CD8-positive, alpha-beta memory T cell (primary cell): ENCODE measurements around the gene LRP8. TPM values are rescaled to one million over a fixed set of nuclear protein-coding genes. Genes with fewer than 3 reads are reported as not detected.

Experiments
- CTCF ChIA-PET: fragments of 350-600 bp; sonication (Branson Sonifier 250); formaldehyde crosslinking; loops from one replicate; lab custom pipeline; 2021; ENCODE audit warnings: antibody characterized with exemption; lab: Charles Lee
- POLR2A ChIA-PET: fragments of 350-600 bp; sonication (Branson Sonifier 250); formaldehyde crosslinking; loops from one replicate; lab custom pipeline; 2021; ENCODE audit warnings: antibody characterized with exemption; lab: Charles Lee
- DNase-seq, 5 donors: peaks; one replicate each; pipeline versions ENCODE4 v3.0.0 to v3.0.0-alpha.2; 2020 to 2022; ENCODE audit warnings: mixed read lengths in 1 of 5
- H3K27ac ChIP-seq: one replicate; pipeline ENCODE4 v1.7.0; 2013; ENCODE audit warnings: low read depth, mild to moderate bottlenecking, low read length, moderate library complexity
- H3K27me3 ChIP-seq: 2 replicates; pipeline ENCODE4 v1.7.0; 2013; ENCODE audit warnings: low read length, mild to moderate bottlenecking; ENCODE audit not compliant: insufficient read depth, poor library complexity, severe bottlenecking
- H3K36me3 ChIP-seq: 2 replicates; pipeline ENCODE4 v1.7.0; 2013; ENCODE audit warnings: mild to moderate bottlenecking, low read length, moderate library complexity; ENCODE audit not compliant: insufficient read depth
- H3K4me1 ChIP-seq: 2 replicates; pipeline ENCODE4 v1.7.0; 2013; ENCODE audit warnings: mild to moderate bottlenecking, low read length, moderate library complexity; ENCODE audit not compliant: insufficient read depth
- H3K4me3 ChIP-seq: 2 replicates; pipeline ENCODE4 v1.7.0; 2013; ENCODE audit warnings: mild to moderate bottlenecking, low read length
- H3K9me3 ChIP-seq: 2 replicates; pipeline ENCODE4 v1.7.0; 2013; ENCODE audit warnings: mild to moderate bottlenecking, low read length
- H3K27ac Mint-ChIP-seq, 8 donors: one replicate each; pipeline ENCODE4 v1.8.0; 2020 to 2021; ENCODE audit warnings: mixed read lengths in 8 of 8, mild to moderate bottlenecking in 6 of 8, inconsistent platforms in 3 of 8, moderate library complexity in 3 of 8
- H3K27me3 Mint-ChIP-seq, 2 donors: one replicate each; pipeline ENCODE4 v1.8.0; 2020 to 2021; ENCODE audit warnings: mixed read lengths in 2 of 2, mild to moderate bottlenecking in 1 of 2, moderate library complexity in 1 of 2
- H3K36me3 Mint-ChIP-seq, 3 donors: one replicate each; pipeline ENCODE4 v1.8.0; 2020 to 2021; ENCODE audit warnings: mixed read lengths in 3 of 3, inconsistent platforms in 1 of 3, mild to moderate bottlenecking in 1 of 3
- H3K4me1 Mint-ChIP-seq, 3 donors: one replicate each; pipeline ENCODE4 v1.8.0; 2020 to 2021; ENCODE audit warnings: mixed read lengths in 3 of 3, inconsistent platforms in 1 of 3, mild to moderate bottlenecking in 1 of 3
- H3K4me3 Mint-ChIP-seq, 7 donors: one replicate each; pipeline ENCODE4 v1.8.0; 2020 to 2021; ENCODE audit warnings: mixed read lengths in 7 of 7, mild to moderate bottlenecking in 6 of 7, moderate library complexity in 4 of 7, inconsistent platforms in 2 of 7
- H3K9me3 Mint-ChIP-seq, 5 donors: one replicate each; pipeline ENCODE4 v1.8.0; 2020 to 2022; ENCODE audit warnings: mixed read lengths in 5 of 5, mild to moderate bottlenecking in 3 of 5, moderate library complexity in 2 of 5, inconsistent platforms in 1 of 5
- polyA plus RNA-seq: library from polyadenylated mRNA; unstranded; fragments of 300-500 nt; fragmentation: Illumina TruSeq; gene quantifications from one replicate; pipeline ENCODE4 v1.2.3, GENCODE V29; 2021
- total RNA-seq, 2 experiments: library from RNA; stranded (reverse); gene quantifications; one replicate each; pipeline ENCODE4 v1.2.3, GENCODE V29; 2021

Gene LRP8
- total and polyA plus RNA-seq, 3 experiments from 2014 or later: 2.7 to 49.7 (median 48.7) TPM

GRCh38 chr1:53307037-53307436 is 20.8 kb downstream of the LRP8 start:
- POLR2A ChIA-PET: no interaction called here
- no peaks in the 10 kb centered on the region for H3K27me3 Mint-ChIP-seq

GRCh38 chr1:53306168-53306567 is 21.7 kb downstream of the LRP8 start:
- Histone ChIP-seq H3K9me3 (no peaks in the 10 kb centered on the region), H3K4me3 (no peak overlapping the region), H3K27me3 (no peaks in the 10 kb centered on the region), H3K27ac (no peak overlapping the region), H3K4me1 (no peaks in the 10 kb centered on the region), H3K36me3 (no peaks in the 10 kb centered on the region)
- H3K27ac Mint-ChIP-seq: peak overlapping the region in 1 of 8 donors; percentile 62
- CTCF ChIA-PET: no interaction called here
- POLR2A ChIA-PET: interaction anchor here (0.6 kb wide), 1 partner anchor 573 kb away, joined by 4 read pairs; no protein-coding TSS in a partner anchor
- no peaks in the 10 kb centered on the region for H3K27me3 Mint-ChIP-seq
- no peak for DNase-seq
- H3K36me3 Mint-ChIP-seq: no peaks in the 10 kb centered on the region
- no peaks in the 10 kb centered on the region for H3K9me3 Mint-ChIP-seq
- H3K4me1 Mint-ChIP-seq: peaks cover 6 to 17% (median 12%) of the 10 kb centered on the region in 3 donors
- H3K4me3 Mint-ChIP-seq: no peak overlapping the region

More at GRCh38 chr1:53307037-53307436, 20.8 kb downstream of the LRP8 start:
- CTCF ChIA-PET: no interaction called here
- H3K27me3 ChIP-seq: no peaks in the 10 kb centered on the region
- no peak overlapping the region for H3K4me3 Mint-ChIP-seq
- H3K9me3 Mint-ChIP-seq: no peaks in the 10 kb centered on the region
- peak overlapping the region in 3 of 8 donors; percentile 52 to 77 (median 54) for H3K27ac Mint-ChIP-seq
- no peaks in the 10 kb centered on the region for H3K4me1 ChIP-seq
- H3K9me3 ChIP-seq: no peaks in the 10 kb centered on the region
- H3K36me3 Mint-ChIP-seq: no peaks in the 10 kb centered on the region
- DNase-seq: no peak
- H3K27ac ChIP-seq: no peak overlapping the region
- peaks cover 6 to 17% (median 12%) of the 10 kb centered on the region in 3 donors for H3K4me1 Mint-ChIP-seq
- H3K36me3 ChIP-seq: no peaks in the 10 kb centered on the region
- no peak overlapping the region for H3K4me3 ChIP-seq

DNA sequence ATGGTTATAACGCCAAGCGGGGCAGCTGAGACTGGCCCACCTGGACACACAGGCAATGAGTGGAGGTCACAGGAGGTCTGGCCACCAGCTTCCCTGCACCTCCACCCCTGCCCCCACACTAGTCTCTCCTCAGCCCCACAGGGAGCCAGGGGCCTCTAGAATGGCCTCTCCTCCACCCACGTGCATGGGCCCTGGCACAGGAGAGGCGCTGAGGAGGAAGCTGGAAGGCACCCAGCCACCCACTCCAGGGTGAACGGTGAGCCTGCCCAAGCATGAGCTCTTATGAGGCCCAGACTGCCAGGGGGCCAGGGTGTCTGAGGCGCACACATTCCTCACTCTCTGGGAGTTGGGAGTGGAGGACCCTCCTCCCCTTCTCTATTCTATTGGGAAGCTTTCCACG is 22.2 kb downstream of the LRP8 start:
- ChIA-PET CTCF (no interaction called here), POLR2A (no interaction called here)
- H3K4me1 Mint-ChIP-seq: peaks cover 6 to 17% (median 12%) of the 10 kb centered on the region in 3 donors
- no peaks in the 10 kb centered on the region for H3K9me3 Mint-ChIP-seq
- Histone ChIP-seq H3K27me3 (no peaks in the 10 kb centered on the region), H3K36me3 (no peaks in the 10 kb centered on the region), H3K9me3 (no peaks in the 10 kb centered on the region), H3K4me3 (no peak overlapping the region), H3K4me1 (no peaks in the 10 kb centered on the region), H3K27ac (no peak overlapping the region)
- no peaks in the 10 kb centered on the region for H3K36me3 Mint-ChIP-seq
- no peak for DNase-seq
- no peak overlapping the region for H3K4me3 Mint-ChIP-seq
- peak overlapping the region in 1 of 8 donors; percentile 62 for H3K27ac Mint-ChIP-seq
- no peaks in the 10 kb centered on the region for H3K27me3 Mint-ChIP-seq

GRCh38 chr1:53304527-53304926 is 23.3 kb downstream of the LRP8 start:
- H3K27me3 ChIP-seq: no peaks in the 10 kb centered on the region
- no peak overlapping the region for H3K4me3 ChIP-seq
- ChIA-PET POLR2A (no interaction called here), CTCF (interaction anchor here (1.2 kb wide), 1 partner anchor 17 kb away, joined by 3 read pairs; no protein-coding TSS in a partner anchor)
- H3K9me3 Mint-ChIP-seq: no peaks in the 10 kb centered on the region
- no peaks in the 10 kb centered on the region for H3K4me1 ChIP-seq
- no peaks in the 10 kb centered on the region for H3K36me3 Mint-ChIP-seq
- no peak overlapping the region for H3K27ac ChIP-seq
- no peaks in the 10 kb centered on the region for H3K27me3 Mint-ChIP-seq
- no peak overlapping the region for H3K4me3 Mint-ChIP-seq
- H3K4me1 Mint-ChIP-seq: peaks cover 6 to 17% (median 12%) of the 10 kb centered on the region in 3 donors
- DNase-seq: no peak
- H3K9me3 ChIP-seq: no peaks in the 10 kb centered on the region
- H3K27ac Mint-ChIP-seq: no peak overlapping the region
- no peaks in the 10 kb centered on the region for H3K36me3 ChIP-seq

GRCh38 chr1:53303726-53304515 is 23.9 kb downstream of the LRP8 start:
- Histone ChIP-seq H3K27me3 (no peaks in the 10 kb centered on the region), H3K9me3 (no peaks in the 10 kb centered on the region), H3K4me3 (no peak overlapping the region), H3K27ac (no peak overlapping the region), H3K36me3 (no peaks in the 10 kb centered on the region), H3K4me1 (no peaks in the 10 kb centered on the region)
- peak overlapping the region in 1 of 8 donors; percentile 34 for H3K27ac Mint-ChIP-seq
- ChIA-PET CTCF (interaction anchor here (1.0 to 1.2 kb wide), 2 partner anchors 17 to 25 kb away, joined by 3 read pairs; no protein-coding TSS in a partner anchor), POLR2A (no interaction called here)
- H3K36me3 Mint-ChIP-seq: no peaks in the 10 kb centered on the region
- H3K4me3 Mint-ChIP-seq: no peak overlapping the region
- H3K4me1 Mint-ChIP-seq: peaks cover 6 to 17% (median 12%) of the 10 kb centered on the region in 3 donors
- no peaks in the 10 kb centered on the region for H3K9me3 Mint-ChIP-seq
- H3K27me3 Mint-ChIP-seq: no peaks in the 10 kb centered on the region
- no peak for DNase-seq

DNA sequence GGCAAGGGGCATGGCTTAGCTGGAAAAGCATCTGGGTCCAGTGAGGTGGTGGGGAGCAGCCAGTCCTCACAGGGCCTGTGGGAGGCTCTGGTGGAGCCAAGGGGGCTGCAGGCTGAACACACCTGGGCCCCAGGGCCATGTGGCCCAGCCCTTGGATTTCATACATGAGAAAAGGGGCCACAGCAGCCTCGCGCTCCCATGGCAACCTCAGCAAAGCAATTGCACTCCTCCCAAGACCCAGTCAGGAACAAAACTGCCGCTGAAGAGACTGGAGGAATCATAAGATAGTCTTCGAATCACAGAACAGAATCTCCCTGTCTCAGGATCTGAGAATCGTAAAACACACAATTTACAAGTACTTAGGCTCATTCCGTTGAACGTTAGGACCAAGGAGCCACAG is 24.6 kb downstream of the LRP8 start:
- Histone ChIP-seq H3K27me3 (no peaks in the 10 kb centered on the region), H3K36me3 (no peaks in the 10 kb centered on the region), H3K4me1 (no peaks in the 10 kb centered on the region), H3K9me3 (no peaks in the 10 kb centered on the region), H3K4me3 (no peak overlapping the region), H3K27ac (no peak overlapping the region)
- no peak for DNase-seq
- ChIA-PET CTCF (interaction anchor here (1.0 kb wide), 1 partner anchor 24 kb away, joined by 3 read pairs; no protein-coding TSS in a partner anchor), POLR2A (no interaction called here)
- H3K9me3 Mint-ChIP-seq: no peaks in the 10 kb centered on the region
- no peaks in the 10 kb centered on the region for H3K36me3 Mint-ChIP-seq
- H3K27me3 Mint-ChIP-seq: no peaks in the 10 kb centered on the region
- peaks cover 6 to 17% (median 12%) of the 10 kb centered on the region in 3 donors for H3K4me1 Mint-ChIP-seq
- H3K4me3 Mint-ChIP-seq: no peak overlapping the region
- H3K27ac Mint-ChIP-seq: peak overlapping the region in 2 of 8 donors; percentile 29

DNA sequence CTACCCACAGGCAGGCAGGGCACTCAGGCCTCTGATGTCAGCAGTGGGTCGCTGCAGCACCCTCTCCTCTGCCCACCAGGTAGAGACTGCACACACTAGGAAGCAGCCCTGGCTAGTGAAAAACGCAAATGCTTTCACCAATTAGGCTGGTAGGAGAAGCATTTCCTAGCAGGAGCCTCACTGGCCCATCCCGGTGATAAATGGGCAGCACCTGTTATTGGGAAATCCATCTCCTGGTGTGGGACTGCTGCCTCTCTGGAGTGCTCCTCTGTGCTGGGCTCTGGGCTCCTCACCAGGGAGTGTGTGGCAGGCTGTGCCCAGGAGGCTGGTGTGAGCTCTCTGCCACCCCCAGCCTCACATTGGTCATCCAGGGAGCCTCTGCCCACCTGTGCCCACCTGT is 28.6 kb downstream of the LRP8 start:
- peak overlapping the region in 1 of 8 donors; percentile 50 for H3K27ac Mint-ChIP-seq
- peaks cover 8 to 14% (median 10%) of the 10 kb centered on the region in 3 donors for H3K4me1 Mint-ChIP-seq
- no peaks in the 10 kb centered on the region for H3K9me3 Mint-ChIP-seq
- Histone ChIP-seq H3K27me3 (no peaks in the 10 kb centered on the region), H3K27ac (no peak overlapping the region), H3K36me3 (no peaks in the 10 kb centered on the region), H3K4me3 (no peak overlapping the region), H3K4me1 (peaks cover 10% of the 10 kb centered on the region), H3K9me3 (no peaks in the 10 kb centered on the region)
- DNase-seq: no peak
- ChIA-PET CTCF (no interaction called here), POLR2A (no interaction called here)
- H3K27me3 Mint-ChIP-seq: no peaks in the 10 kb centered on the region
- no peak overlapping the region for H3K4me3 Mint-ChIP-seq
- H3K36me3 Mint-ChIP-seq: no peaks in the 10 kb centered on the region

GRCh38 chr1:53298045-53298637 is 29.7 kb downstream of the LRP8 start:
- Histone ChIP-seq H3K27me3 (no peaks in the 10 kb centered on the region), H3K4me3 (no peak overlapping the region), H3K27ac (no peak overlapping the region), H3K4me1 (peaks cover 21% of the 10 kb centered on the region), H3K36me3 (no peaks in the 10 kb centered on the region), H3K9me3 (no peaks in the 10 kb centered on the region)
- ChIA-PET CTCF (no interaction called here), POLR2A (interaction anchor here (0.6 kb wide), 1 partner anchor 455 kb away, joined by 3 read pairs; no protein-coding TSS in a partner anchor)
- H3K36me3 Mint-ChIP-seq: peaks cover 0 to 1% (median 0%) of the 10 kb centered on the region in 3 donors
- no peaks in the 10 kb centered on the region for H3K9me3 Mint-ChIP-seq
- no peak overlapping the region for H3K4me3 Mint-ChIP-seq
- H3K27me3 Mint-ChIP-seq: no peaks in the 10 kb centered on the region
- no peak for DNase-seq
- peak overlapping the region in 1 of 8 donors; percentile 72 for H3K27ac Mint-ChIP-seq
- H3K4me1 Mint-ChIP-seq: peaks cover 18 to 25% (median 21%) of the 10 kb centered on the region in 3 donors
